Measurements from ENCODE around the gene SLC1A2. TPM values are rescaled to one million over a fixed set of nuclear protein-coding genes. Genes with fewer than 3 reads are reported as not detected.

The SLC1A2 gene
- total RNA-seq, 1 experiment from 2014 or later: 0.25 TPM

DNA sequence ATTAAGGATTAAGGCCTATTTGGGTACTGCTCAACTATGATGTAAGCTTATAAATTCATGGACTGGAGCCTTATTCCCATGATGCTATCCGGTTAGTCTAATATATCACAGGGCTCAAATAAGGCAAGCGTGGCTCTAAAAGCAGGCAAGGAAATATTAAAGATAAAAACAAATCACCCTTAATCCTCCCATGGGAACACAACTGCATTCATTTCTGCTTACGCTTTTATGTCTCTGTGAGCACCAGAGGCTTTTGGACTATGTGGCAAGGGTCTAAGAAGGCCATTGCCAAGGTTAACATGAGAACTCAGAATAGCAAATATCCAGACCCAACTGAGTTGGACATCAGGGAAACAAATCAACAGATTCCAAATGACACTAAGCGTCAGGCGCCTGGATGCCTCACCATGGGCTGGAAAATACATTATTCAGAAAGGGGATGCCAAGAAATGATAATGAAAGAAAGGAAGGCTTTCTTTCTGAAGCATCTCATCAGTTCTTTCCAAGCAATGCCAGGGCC is 138.1 kb downstream of the SLC1A2 start (continued):
- no peak for TF ChIP-seq SIN3A (IDR thresholded peaks at IDR 0.05; ENCODE audit: low read depth)
- TF ChIP-seq EZH2 (IDR thresholded peaks at IDR 0.05): no peak
- TF ChIP-seq CEBPB (IDR thresholded peaks at IDR 0.05; ENCODE audit: low read depth): no peak
- TF ChIP-seq EZH2phosphoT487 (IDR thresholded peaks at IDR 0.05; ENCODE audit: borderline replicate concordance): no peak
- no peak for TF ChIP-seq EGR1 (IDR thresholded peaks at IDR 0.05; ENCODE audit: low read depth)

DNA sequence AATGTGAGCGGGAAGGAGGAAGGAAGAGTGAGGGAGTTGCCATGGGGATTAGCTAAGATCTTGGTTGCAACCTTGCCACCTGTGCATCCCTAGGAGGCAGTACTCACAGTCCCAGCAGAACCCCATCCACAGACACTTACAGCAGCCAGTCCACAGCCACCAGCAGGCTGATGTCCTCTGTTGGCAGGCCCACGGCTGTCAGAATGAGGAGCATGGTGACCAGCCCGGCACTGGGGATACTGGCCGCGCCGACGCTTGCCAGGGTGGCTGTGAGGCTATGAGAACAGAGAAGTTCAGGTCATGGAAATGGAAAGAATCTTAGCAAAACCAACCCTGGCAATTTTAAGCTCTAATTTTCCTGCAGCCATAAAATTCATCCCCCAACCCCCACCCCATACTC is 138.6 kb downstream of the SLC1A2 start:
- no TSS peak for BruUV-seq (replicated peaks)
- POLR2A ChIA-PET: no interaction called here

DNA sequence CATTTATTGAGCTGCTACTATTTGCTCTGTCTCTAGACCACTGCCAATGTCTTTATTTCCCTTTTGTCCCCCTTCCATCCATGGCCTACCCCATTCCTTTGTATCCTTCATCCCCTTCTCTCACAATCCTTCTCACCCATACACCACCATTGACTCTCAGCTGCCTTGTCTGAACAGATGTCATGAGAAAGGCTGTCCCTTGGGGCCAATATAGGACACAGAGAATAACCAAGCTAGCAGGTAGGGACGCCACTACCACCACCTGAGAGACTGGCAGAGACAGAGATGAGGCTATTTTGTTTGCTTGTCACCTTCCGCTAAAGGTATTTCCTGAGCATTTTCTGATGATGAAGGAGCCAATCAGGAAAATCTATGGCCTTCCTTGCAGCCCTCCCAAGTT is 141.5 kb downstream of the SLC1A2 start:
- Histone ChIP-seq H3K4me2 (ENCODE audit: low read length) (no peak overlapping the region), H3K4me3 (replicated peaks in 1 of 2; ENCODE audit: low read depth in 1 of 2, low read length in 2 of 2) (no peak overlapping the region), H3K27ac (ENCODE audit: low read depth, low read length) (no peak overlapping the region), H3K36me3 (ENCODE audit: control insufficient read depth in 1 of 2, insufficient read depth in 2 of 2, low read length in 2 of 2) (no peaks in the 10 kb centered on the region), H3K27me3 (ENCODE audit: insufficient read depth, low read length) (no peaks in the 10 kb centered on the region), H3K9me2 (ENCODE audit: insufficient read depth) (no peaks in the 10 kb centered on the region), H4K20me1 (ENCODE audit: insufficient read depth) (no peaks in the 10 kb centered on the region), H2AFZ (ENCODE audit: low read depth, low read length, poor library complexity, severe bottlenecking) (no peak overlapping the region), H3K4me1 (ENCODE audit: control insufficient read depth in 1 of 2, insufficient read depth in 2 of 2, low read length in 2 of 2) (no peaks in the 10 kb centered on the region), H3K79me2 (ENCODE audit: insufficient read depth, low read length) (no peaks in the 10 kb centered on the region), H3K9ac (ENCODE audit: low read length) (no peak overlapping the region), H3K9me3 (ENCODE audit: control insufficient read depth in 1 of 2, insufficient read depth in 1 of 2, low read depth in 1 of 2, low read length in 2 of 2) (no peaks in the 10 kb centered on the region)
- no peak for ATAC-seq
- intact Hi-C loops (cut with micrococcal nuclease): no loop called here
- CTCF ChIA-PET: no interaction called here
- POLR2A ChIA-PET: no interaction called here
- BruUV-seq (replicated peaks): no TSS peak
- RAD21 ChIA-PET (ENCODE audit: low non-redundant PET in 1 of 2, low total read pairs in 2 of 2, uncharacterized antibody in 2 of 2, unreplicated experiment in 2 of 2): no interaction called here
- DNase-seq (ENCODE audit: low read depth, low spot score): no peak
- TF ChIP-seq, protein P1, sequence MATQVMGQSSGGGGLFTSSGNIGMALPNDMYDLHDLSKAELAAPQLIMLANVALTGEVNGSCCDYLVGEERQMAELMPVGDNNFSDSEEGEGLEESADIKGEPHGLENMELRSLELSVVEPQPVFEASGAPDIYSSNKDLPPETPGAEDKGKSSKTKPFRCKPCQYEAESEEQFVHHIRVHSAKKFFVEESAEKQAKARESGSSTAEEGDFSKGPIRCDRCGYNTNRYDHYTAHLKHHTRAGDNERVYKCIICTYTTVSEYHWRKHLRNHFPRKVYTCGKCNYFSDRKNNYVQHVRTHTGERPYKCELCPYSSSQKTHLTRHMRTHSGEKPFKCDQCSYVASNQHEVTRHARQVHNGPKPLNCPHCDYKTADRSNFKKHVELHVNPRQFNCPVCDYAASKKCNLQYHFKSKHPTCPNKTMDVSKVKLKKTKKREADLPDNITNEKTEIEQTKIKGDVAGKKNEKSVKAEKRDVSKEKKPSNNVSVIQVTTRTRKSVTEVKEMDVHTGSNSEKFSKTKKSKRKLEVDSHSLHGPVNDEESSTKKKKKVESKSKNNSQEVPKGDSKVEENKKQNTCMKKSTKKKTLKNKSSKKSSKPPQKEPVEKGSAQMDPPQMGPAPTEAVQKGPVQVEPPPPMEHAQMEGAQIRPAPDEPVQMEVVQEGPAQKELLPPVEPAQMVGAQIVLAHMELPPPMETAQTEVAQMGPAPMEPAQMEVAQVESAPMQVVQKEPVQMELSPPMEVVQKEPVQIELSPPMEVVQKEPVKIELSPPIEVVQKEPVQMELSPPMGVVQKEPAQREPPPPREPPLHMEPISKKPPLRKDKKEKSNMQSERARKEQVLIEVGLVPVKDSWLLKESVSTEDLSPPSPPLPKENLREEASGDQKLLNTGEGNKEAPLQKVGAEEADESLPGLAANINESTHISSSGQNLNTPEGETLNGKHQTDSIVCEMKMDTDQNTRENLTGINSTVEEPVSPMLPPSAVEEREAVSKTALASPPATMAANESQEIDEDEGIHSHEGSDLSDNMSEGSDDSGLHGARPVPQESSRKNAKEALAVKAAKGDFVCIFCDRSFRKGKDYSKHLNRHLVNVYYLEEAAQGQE (IDR thresholded peaks at IDR 0.05; ENCODE audit: low read depth): no peak
- TF ChIP-seq, protein P2, sequence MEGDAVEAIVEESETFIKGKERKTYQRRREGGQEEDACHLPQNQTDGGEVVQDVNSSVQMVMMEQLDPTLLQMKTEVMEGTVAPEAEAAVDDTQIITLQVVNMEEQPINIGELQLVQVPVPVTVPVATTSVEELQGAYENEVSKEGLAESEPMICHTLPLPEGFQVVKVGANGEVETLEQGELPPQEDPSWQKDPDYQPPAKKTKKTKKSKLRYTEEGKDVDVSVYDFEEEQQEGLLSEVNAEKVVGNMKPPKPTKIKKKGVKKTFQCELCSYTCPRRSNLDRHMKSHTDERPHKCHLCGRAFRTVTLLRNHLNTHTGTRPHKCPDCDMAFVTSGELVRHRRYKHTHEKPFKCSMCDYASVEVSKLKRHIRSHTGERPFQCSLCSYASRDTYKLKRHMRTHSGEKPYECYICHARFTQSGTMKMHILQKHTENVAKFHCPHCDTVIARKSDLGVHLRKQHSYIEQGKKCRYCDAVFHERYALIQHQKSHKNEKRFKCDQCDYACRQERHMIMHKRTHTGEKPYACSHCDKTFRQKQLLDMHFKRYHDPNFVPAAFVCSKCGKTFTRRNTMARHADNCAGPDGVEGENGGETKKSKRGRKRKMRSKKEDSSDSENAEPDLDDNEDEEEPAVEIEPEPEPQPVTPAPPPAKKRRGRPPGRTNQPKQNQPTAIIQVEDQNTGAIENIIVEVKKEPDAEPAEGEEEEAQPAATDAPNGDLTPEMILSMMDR (IDR thresholded peaks at IDR 0.05 in 2 of 3, conservative IDR thresholded peaks at IDR 0.05 in 1 of 3; ENCODE audit: borderline replicate concordance in 1 of 3, insufficient read depth in 1 of 3, low read depth in 2 of 3, low read length in 2 of 3): no peak
- TF ChIP-seq YY1 (IDR thresholded peaks at IDR 0.05; ENCODE audit: extremely low read depth, insufficient replicate concordance, low read depth, low read length) (no peak), POLR2A (IDR thresholded peaks at IDR 0.05; ENCODE audit: borderline replicate concordance, extremely low read depth, insufficient read depth, insufficient read length) (no peak), SP1 (IDR thresholded peaks at IDR 0.05; ENCODE audit: low read depth) (no peak), TCF7L2 (IDR thresholded peaks at IDR 0.05; ENCODE audit: borderline replicate concordance, extremely low read depth, insufficient read depth, insufficient read length) (no peak), JUND (IDR thresholded peaks at IDR 0.05) (no peak), EZH2 (IDR thresholded peaks at IDR 0.05) (no peak)
- TF ChIP-seq, protein P3, sequence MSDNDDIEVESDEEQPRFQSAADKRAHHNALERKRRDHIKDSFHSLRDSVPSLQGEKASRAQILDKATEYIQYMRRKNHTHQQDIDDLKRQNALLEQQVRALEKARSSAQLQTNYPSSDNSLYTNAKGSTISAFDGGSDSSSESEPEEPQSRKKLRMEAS (IDR thresholded peaks at IDR 0.05): no peak

More for the DNA sequence above, 138.6 kb downstream of the SLC1A2 start:
- H3K4me2 ChIP-seq (ENCODE audit: low read length): no peak overlapping the region
- no peaks in the 10 kb centered on the region for H3K36me3 ChIP-seq (ENCODE audit: control insufficient read depth in 1 of 2, insufficient read depth in 2 of 2, low read length in 2 of 2)
- no peak overlapping the region for H3K27ac ChIP-seq (ENCODE audit: low read depth, low read length)
- no peaks in the 10 kb centered on the region for H3K79me2 ChIP-seq (ENCODE audit: insufficient read depth, low read length)
- H4K20me1 ChIP-seq (ENCODE audit: insufficient read depth): no peaks in the 10 kb centered on the region
- TF ChIP-seq SIN3A (IDR thresholded peaks at IDR 0.05; ENCODE audit: low read depth) (no peak), SP1 (IDR thresholded peaks at IDR 0.05; ENCODE audit: low read depth) (no peak), CEBPB (IDR thresholded peaks at IDR 0.05; ENCODE audit: low read depth) (no peak), ZFX (IDR thresholded peaks at IDR 0.05) (no peak), FOSL1 (IDR thresholded peaks at IDR 0.05; ENCODE audit: low read depth) (no peak), EZH2 (IDR thresholded peaks at IDR 0.05) (no peak)
- H2AFZ ChIP-seq (ENCODE audit: low read depth, low read length, poor library complexity, severe bottlenecking): no peak overlapping the region
- H3K27me3 ChIP-seq (ENCODE audit: insufficient read depth, low read length): no peaks in the 10 kb centered on the region
- ATAC-seq: no peak
- no peak for DNase-seq (ENCODE audit: low read depth, low spot score)
- no peaks in the 10 kb centered on the region for H3K9me2 ChIP-seq (ENCODE audit: insufficient read depth)
- CTCF ChIA-PET: no interaction called here
- H3K4me1 ChIP-seq (ENCODE audit: control insufficient read depth in 1 of 2, insufficient read depth in 2 of 2, low read length in 2 of 2): no peaks in the 10 kb centered on the region
- intact Hi-C loops (cut with micrococcal nuclease): no loop called here
- no peak overlapping the region for H3K4me3 ChIP-seq (replicated peaks in 1 of 2; ENCODE audit: low read depth in 1 of 2, low read length in 2 of 2)
- RAD21 ChIA-PET (ENCODE audit: low non-redundant PET in 1 of 2, low total read pairs in 2 of 2, uncharacterized antibody in 2 of 2, unreplicated experiment in 2 of 2): no interaction called here
- H3K9me3 ChIP-seq (ENCODE audit: control insufficient read depth in 1 of 2, insufficient read depth in 1 of 2, low read depth in 1 of 2, low read length in 2 of 2): no peaks in the 10 kb centered on the region
- H3K9ac ChIP-seq (ENCODE audit: low read length): no peak overlapping the region

All from HCT116 (cell line).